ENCODE data around the gene ELMO1.

DNA sequence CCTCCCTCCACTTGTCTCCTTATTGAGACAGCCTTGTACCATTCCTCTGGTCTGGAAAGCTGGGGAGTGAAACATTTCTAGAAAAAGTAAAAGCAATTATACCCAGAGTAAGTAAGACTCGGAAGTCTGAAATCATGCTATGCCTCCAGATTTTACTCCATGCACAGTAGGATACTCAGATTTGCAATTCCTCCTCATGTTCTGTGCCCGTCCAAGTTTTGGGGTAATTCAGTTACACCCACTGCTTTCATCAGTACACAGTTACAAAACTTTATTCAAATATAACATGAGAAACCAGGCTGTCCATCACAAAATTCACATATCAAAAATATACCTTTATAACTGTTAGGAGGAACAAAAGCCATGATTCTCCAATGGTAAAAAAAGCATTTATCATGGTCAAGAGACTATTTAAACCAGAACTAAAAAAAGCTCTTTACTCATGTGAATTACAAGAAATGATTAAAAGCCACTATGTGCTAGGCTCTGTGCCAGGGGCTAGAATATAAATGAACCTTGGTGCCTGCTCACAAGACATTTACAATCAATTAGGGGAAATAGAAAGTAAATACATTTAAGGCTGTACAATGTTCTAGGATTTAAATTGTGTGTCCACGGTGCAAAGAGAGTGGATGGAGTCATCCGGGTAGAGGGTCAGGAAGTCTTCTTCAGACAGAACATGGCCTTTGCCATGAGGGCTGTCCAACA is 320.2 kb downstream of the ELMO1 start:
- TF ChIP-seq, protein P1, sequence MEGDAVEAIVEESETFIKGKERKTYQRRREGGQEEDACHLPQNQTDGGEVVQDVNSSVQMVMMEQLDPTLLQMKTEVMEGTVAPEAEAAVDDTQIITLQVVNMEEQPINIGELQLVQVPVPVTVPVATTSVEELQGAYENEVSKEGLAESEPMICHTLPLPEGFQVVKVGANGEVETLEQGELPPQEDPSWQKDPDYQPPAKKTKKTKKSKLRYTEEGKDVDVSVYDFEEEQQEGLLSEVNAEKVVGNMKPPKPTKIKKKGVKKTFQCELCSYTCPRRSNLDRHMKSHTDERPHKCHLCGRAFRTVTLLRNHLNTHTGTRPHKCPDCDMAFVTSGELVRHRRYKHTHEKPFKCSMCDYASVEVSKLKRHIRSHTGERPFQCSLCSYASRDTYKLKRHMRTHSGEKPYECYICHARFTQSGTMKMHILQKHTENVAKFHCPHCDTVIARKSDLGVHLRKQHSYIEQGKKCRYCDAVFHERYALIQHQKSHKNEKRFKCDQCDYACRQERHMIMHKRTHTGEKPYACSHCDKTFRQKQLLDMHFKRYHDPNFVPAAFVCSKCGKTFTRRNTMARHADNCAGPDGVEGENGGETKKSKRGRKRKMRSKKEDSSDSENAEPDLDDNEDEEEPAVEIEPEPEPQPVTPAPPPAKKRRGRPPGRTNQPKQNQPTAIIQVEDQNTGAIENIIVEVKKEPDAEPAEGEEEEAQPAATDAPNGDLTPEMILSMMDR (IDR thresholded peaks at IDR 0.05): no peak
- no peak for TF ChIP-seq ZFX (IDR thresholded peaks at IDR 0.05; ENCODE audit: borderline replicate concordance)

Measured in 22Rv1 (cell line).